Measurements from ENCODE around the gene SCN1B. TPM values are rescaled to one million over a fixed set of nuclear protein-coding genes. Genes with fewer than 3 reads are reported as not detected.

SCN1B gene
- total and polyA plus RNA-seq, 3 donors from 2014 or later: 3.5 to 7.5 (median 6.6) TPM

DNA sequence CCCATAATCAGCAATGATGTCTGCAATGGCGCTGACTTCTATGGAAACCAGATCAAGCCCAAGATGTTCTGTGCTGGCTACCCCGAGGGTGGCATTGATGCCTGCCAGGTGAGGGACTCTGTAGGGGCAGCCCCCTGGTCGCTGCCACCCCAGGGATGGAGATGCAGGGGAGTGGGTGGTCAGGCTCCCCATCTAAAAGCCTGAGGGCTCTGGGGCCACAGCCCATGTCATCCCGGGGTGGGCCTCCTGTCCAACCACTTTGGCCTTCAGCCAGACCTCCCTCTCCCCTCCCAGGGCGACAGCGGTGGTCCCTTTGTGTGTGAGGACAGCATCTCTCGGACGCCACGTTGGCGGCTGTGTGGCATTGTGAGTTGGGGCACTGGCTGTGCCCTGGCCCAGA, 35.3 kb downstream of the SCN1B start:
- no peak for TF ChIP-seq POLR2A (IDR thresholded peaks at IDR 0.05)
- TF ChIP-seq, protein P1, sequence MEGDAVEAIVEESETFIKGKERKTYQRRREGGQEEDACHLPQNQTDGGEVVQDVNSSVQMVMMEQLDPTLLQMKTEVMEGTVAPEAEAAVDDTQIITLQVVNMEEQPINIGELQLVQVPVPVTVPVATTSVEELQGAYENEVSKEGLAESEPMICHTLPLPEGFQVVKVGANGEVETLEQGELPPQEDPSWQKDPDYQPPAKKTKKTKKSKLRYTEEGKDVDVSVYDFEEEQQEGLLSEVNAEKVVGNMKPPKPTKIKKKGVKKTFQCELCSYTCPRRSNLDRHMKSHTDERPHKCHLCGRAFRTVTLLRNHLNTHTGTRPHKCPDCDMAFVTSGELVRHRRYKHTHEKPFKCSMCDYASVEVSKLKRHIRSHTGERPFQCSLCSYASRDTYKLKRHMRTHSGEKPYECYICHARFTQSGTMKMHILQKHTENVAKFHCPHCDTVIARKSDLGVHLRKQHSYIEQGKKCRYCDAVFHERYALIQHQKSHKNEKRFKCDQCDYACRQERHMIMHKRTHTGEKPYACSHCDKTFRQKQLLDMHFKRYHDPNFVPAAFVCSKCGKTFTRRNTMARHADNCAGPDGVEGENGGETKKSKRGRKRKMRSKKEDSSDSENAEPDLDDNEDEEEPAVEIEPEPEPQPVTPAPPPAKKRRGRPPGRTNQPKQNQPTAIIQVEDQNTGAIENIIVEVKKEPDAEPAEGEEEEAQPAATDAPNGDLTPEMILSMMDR (IDR thresholded peaks at IDR 0.05): no peak
- intact Hi-C loops (cut with DNase I; ENCODE audit: low total_unique reads): no loop called here
- Histone ChIP-seq H3K4me3 (no peak overlapping the region), H3K36me3 (ENCODE audit: low read depth, missing control alignments) (no peaks in the 10 kb centered on the region), H3K4me1 (peaks cover 4% of the 10 kb centered on the region), H3K27ac (no peak overlapping the region), H3K27me3 (no peaks in the 10 kb centered on the region), H3K9me3 (no peaks in the 10 kb centered on the region)
- no peak for DNase-seq
- 89 to 92% methylated on average over 7 to 10 of the region's 10 CpGs for WGBS, 2 donors

DNA sequence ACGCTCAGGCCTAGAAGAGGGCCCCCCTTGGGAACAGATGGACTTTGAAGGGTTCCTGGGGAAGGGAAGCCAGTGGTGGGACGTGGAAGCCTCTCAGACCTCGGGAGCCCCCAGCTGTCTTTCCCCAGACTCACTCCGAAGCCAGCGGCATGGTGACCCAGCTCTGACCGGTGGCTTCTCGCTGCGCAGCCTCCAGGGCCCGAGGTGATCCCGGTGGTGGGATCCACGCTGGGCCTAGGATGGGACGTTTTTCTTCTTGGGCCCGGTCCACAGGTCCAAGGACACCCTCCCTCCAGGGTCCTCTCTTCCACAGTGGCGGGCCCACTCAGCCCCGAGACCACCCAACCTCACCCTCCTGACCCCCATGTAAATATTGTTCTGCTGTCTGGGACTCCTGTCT, 35.9 kb downstream of the SCN1B start:
- intact Hi-C loops (cut with DNase I; ENCODE audit: low total_unique reads): no loop called here
- H3K36me3 ChIP-seq (ENCODE audit: low read depth, missing control alignments): no peaks in the 10 kb centered on the region
- WGBS, 2 donors: 74 to 92% methylated on average over 8 to 15 of the region's 15 CpGs
- H3K4me3 ChIP-seq: no peak overlapping the region
- no peaks in the 10 kb centered on the region for H3K9me3 ChIP-seq
- H3K4me1 ChIP-seq: peaks cover 4% of the 10 kb centered on the region
- TF ChIP-seq, protein P1 (IDR thresholded peaks at IDR 0.05): no peak
- no peak for TF ChIP-seq POLR2A (IDR thresholded peaks at IDR 0.05)
- no peak overlapping the region for H3K27ac ChIP-seq
- DNase-seq: no peak
- no peaks in the 10 kb centered on the region for H3K27me3 ChIP-seq

DNA sequence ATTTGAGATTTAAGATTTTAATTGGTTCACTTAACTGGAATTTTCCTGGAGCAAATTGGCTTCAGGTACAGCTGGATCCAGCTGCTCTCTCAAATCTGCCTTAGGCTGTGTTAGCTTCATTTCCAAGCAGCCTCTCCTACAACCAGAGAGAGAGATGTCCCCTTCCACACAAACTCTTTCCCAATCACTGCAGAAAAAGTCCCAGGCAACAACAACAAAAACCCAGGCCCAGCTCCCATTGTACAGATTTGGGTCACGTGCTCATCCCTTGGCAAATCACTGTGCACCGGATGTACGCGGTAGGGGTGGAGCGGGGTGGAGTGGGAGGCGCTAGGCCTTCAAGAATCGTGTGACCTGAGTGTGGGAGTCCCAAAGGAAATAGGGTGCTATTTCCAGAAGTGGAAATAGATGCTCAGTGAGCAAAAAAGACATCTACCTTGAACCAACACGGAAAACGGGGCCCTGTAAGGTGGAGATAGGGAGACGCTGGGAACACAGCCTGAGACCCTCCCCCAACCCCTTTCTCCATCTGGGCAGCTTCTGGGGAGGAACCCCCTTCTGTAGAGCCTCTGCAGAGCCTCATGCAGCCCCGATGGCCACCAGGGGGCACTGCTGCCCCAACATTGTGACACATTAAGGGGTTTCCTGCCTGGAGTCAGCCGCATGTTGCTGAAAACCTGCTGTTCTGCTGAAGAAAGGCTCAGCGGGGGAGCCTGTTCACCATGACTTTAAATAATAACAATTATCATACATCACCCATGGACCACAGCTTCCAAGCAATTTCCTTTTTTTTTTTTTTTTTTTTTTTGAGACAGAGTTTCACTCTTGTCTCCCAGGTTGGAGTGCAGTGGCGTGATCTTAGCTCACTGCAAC, 36.7 kb downstream of the SCN1B start:
- 22 to 24% methylated on average over 13 to 14 of the region's 14 CpGs for WGBS, 2 donors
- peaks cover 4% of the 10 kb centered on the region for H3K4me1 ChIP-seq
- H3K27ac ChIP-seq: no peak overlapping the region
- H3K9me3 ChIP-seq: no peaks in the 10 kb centered on the region
- no peak overlapping the region for H3K4me3 ChIP-seq
- H3K36me3 ChIP-seq (ENCODE audit: low read depth, missing control alignments): no peaks in the 10 kb centered on the region
- TF ChIP-seq, protein P1 (IDR thresholded peaks at IDR 0.05): peak; percentile 75 to 81 (median 80)
- no peak for TF ChIP-seq POLR2A (IDR thresholded peaks at IDR 0.05)
- intact Hi-C loops (cut with DNase I; ENCODE audit: low total_unique reads): no loop called here
- peak; percentile 94 for DNase-seq
- no peaks in the 10 kb centered on the region for H3K27me3 ChIP-seq

DNA sequence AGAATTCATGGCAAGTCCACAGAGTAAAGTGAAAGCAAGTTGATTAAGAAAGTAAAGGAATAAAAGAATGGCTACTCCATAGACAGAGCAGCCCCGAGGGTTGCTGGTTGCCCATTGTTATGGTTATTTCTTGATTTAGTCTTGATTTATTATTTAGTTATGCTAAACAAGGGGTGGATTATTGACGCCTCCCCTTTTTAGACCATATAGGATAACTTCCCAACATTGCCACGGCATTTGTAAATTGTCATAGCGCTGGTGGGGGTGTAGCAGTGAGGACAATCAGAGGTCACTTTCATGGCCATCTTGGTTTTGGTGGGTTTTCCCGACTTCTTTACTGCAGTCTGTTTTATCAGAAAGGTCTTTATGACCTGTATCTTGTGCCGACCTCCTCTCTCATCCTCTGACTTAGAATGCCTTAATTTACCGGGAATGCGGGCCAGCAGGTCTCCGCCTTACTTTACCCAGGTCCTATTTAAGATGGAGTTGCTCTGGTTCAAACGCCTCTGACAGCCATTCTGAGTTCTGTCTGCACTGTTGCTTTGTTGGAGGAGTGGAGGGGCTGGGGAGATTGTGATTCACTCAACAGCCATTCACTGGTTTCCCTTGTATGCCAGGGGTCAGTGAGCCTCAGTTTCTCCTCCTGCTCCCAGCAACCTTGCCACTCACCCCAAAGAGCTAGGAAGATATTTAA, 38.8 kb downstream of the SCN1B start:
- H3K9me3 ChIP-seq: no peaks in the 10 kb centered on the region
- DNase-seq: no peak
- H3K4me3 ChIP-seq: no peak overlapping the region
- peaks cover 4% of the 10 kb centered on the region for H3K4me1 ChIP-seq
- 74 to 79% methylated on average over 10 of the region's 10 CpGs for WGBS, 2 donors
- no peak overlapping the region for H3K27ac ChIP-seq
- no peaks in the 10 kb centered on the region for H3K27me3 ChIP-seq
- intact Hi-C loops (cut with DNase I; ENCODE audit: low total_unique reads): no loop called here
- H3K36me3 ChIP-seq (ENCODE audit: low read depth, missing control alignments): no peaks in the 10 kb centered on the region
- TF ChIP-seq, protein P1 (IDR thresholded peaks at IDR 0.05): no peak
